Tibial nerve (tissue), 4 donors: ENCODE results near the gene ARR3. TPM values are rescaled to one million over a fixed set of nuclear protein-coding genes. Genes with fewer than 3 reads are reported as not detected.

ENCODE experiments used
- DNase-seq, 2 donors: peaks; one replicate each; pipeline ENCODE4 v3.0.0-alpha.2; 2019; ENCODE audit warnings: low spot score in 2 of 2
- H3K27ac ChIP-seq, 4 donors: fragments of 200-600 bp; sonication (generic) in 3 of 4; one replicate each; pipeline ENCODE4 v1.5.1; 2017 to 2019; ENCODE audit warnings: mild to moderate bottlenecking in 1 of 4
- H3K27me3 ChIP-seq, 2 donors: fragments of 200-600 bp; sonication (generic) in 1 of 2; one replicate each; pipeline versions ENCODE4 v1.5.1 to v1.6.0; 2017 to 2019
- H3K36me3 ChIP-seq, 3 donors: fragments of 200-600 bp; sonication (generic); one replicate each; pipeline ENCODE4 v1.5.1; 2018 to 2019
- H3K4me1 ChIP-seq, 4 donors: fragments of 200-600 bp; sonication (generic) in 3 of 4; one replicate each; pipeline ENCODE4 v1.5.1; 2017 to 2019
- H3K4me3 ChIP-seq, 4 donors: fragments of 200-600 bp; sonication (generic) in 3 of 4; one replicate each; pipeline ENCODE4 v1.5.1; 2017 to 2019; ENCODE audit warnings: mild to moderate bottlenecking in 1 of 4, moderate library complexity in 1 of 4
- H3K9me3 ChIP-seq, 4 donors: fragments of 200-600 bp; sonication (generic) in 3 of 4; one replicate each; pipeline ENCODE4 v1.5.1; 2017 to 2019
- EP300 ChIP-seq, 2 donors: sonication (generic); formaldehyde crosslinking; IDR thresholded peaks; one replicate each; pipeline ENCODE4 v1.6.1; 2017; ENCODE audit warnings: antibody characterized with exemption in 2 of 2, mild to moderate bottlenecking in 1 of 2
- POLR2A ChIP-seq, 2 donors: fragments of 450-650 bp; IDR thresholded peaks; one replicate each; pipeline ENCODE4 v1.6.1; 2017; ENCODE audit warnings: antibody characterized with exemption in 2 of 2, mild to moderate bottlenecking in 2 of 2, moderate library complexity in 2 of 2
- WGBS, 2 donors: methylation state at CpG; one replicate each; pipeline ENCODE4 v1.1.5; 2018; 5-methylcytosine and 5-hydroxymethylcytosine counted together
- total RNA-seq, 4 donors: library from RNA; depleted of rRNA; stranded (reverse); fragments of >200 nt; gene quantifications; one replicate each; pipeline ENCODE4 v1.1.0, GENCODE V29; 2016
- TF ChIP-seq, protein P1 (sequence below), 5 experiments: fragments of 200-600 bp in 3 of 5; fragments of 450-650 bp in 2 of 5; sonication (generic) in 3 of 5; IDR thresholded peaks; one replicate each; pipeline ENCODE4 v1.5.1; 2016 to 2019; ENCODE audit warnings: antibody characterized with exemption in 5 of 5, mild to moderate bottlenecking in 3 of 5, moderate library complexity in 2 of 5

ARR3 gene
- total RNA-seq, 4 donors from 2014 or later: not detected

DNA sequence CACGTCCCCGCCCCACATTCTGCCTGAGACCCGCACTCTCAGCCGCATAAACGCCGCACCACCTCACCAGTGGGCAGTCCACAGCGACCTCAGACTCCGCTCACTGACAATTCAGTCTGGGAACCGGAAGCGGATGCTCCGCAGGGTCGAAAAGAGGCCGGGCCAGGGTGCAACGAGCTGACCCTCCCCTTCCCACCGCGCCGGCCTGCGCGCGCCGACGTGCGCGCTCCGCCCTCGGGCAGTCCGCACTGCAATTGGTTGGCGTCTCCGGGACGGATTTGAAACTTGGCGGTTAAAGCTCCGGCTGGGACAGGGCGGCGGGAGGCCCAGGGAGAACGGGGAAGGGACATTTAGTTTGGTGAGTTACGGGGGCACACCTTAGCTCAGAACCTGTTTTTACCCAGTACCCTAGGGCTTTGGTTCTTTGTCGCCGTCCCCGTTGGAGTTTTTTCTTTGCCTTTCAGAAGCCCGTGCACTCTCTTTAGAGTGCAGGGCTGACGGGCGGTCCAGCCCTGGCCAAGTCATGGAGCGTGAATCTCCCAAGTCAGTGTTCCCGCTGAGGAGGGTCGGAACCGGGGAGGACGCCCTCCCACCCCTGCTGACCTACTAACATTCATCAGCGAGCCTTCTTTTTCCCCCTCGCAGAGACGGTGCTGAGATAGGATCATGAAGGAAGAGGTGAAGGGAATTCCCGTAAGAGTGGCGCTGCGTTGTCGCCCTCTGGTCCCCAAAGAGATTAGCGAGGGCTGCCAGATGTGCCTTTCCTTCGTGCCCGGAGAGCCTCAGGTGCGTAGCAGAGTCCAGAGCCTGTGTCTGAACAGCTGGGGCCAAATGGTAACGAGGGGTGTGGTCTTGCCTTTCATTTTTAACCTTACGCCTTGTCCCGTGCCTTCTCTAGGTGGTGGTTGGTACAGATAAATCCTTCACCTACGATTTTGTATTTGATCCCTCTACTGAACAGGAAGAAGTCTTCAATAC, 21.9 kb downstream of the ARR3 start, which contains the start of the genes KIF4A and PDZD11:
Gene KIF4A (plus strand): TSS at position 312 of the 978 bp plus-strand sequence. CDS start 355 bp downstream, at position 667.
Gene PDZD11 (minus strand): TSS at position 135 of the 978 bp plus-strand sequence. CDS start 586 bp downstream, outside the sequence.
- peak in 1 of 2 donors; percentile 25 for TF ChIP-seq EP300 (IDR thresholded peaks at IDR 0.05)
- TF ChIP-seq, protein P1, sequence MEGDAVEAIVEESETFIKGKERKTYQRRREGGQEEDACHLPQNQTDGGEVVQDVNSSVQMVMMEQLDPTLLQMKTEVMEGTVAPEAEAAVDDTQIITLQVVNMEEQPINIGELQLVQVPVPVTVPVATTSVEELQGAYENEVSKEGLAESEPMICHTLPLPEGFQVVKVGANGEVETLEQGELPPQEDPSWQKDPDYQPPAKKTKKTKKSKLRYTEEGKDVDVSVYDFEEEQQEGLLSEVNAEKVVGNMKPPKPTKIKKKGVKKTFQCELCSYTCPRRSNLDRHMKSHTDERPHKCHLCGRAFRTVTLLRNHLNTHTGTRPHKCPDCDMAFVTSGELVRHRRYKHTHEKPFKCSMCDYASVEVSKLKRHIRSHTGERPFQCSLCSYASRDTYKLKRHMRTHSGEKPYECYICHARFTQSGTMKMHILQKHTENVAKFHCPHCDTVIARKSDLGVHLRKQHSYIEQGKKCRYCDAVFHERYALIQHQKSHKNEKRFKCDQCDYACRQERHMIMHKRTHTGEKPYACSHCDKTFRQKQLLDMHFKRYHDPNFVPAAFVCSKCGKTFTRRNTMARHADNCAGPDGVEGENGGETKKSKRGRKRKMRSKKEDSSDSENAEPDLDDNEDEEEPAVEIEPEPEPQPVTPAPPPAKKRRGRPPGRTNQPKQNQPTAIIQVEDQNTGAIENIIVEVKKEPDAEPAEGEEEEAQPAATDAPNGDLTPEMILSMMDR (IDR thresholded peaks at IDR 0.05): no peak
- TF ChIP-seq POLR2A (IDR thresholded peaks at IDR 0.05): no peak
- Histone ChIP-seq H3K27me3 (no peaks in the 10 kb centered on the region), H3K27ac (peak within 1 kb of the TSS in 3 of 4 donors; percentile 67 to 85 (median 78)), H3K9me3 (no peaks in the 10 kb centered on the region), H3K36me3 (peaks cover 0 to 30% (median 0%) of the 10 kb centered on the region in 3 donors), H3K4me3 (peak within 1 kb of the TSS; percentile 24 to 60 (median 45)), H3K4me1 (peaks cover 0 to 11% (median 5%) of the 10 kb centered on the region in 4 donors)
- peak; percentile 24 to 52 for DNase-seq
- 1 to 42% methylated on average over 29 to 62 of the region's 62 CpGs for WGBS, 2 donors

DNA sequence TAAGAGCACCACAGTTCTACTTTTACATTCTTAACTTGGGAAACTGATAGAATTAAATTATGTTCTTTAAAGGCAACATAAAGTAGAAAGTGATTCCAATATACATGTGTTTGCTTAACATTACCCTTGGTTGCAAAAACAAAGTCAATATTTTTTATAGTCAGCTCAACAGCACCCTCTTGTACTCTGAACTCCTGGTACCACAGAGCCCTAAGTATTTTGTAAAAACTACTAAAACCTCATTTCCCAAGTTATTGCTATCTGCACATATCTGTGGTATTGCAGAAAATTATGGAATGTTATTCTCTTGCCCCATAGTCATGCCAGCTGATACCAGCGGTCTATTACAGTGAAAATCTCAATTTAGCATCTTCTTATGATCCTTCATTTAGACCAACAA, 24.7 kb downstream of the ARR3 start:
- WGBS, 2 donors: 0% methylated on average over 1 of the region's 1 CpG
- no peaks in the 10 kb centered on the region for H3K27me3 ChIP-seq
- no peak overlapping the region for H3K27ac ChIP-seq
- peaks cover 0 to 3% (median 0%) of the 10 kb centered on the region in 3 donors for H3K36me3 ChIP-seq
- no peak overlapping the region for H3K4me3 ChIP-seq
- peaks cover 0 to 11% (median 5%) of the 10 kb centered on the region in 4 donors for H3K4me1 ChIP-seq
- H3K9me3 ChIP-seq: no peaks in the 10 kb centered on the region
- no peak for DNase-seq
- no peak for TF ChIP-seq POLR2A (IDR thresholded peaks at IDR 0.05)
- TF ChIP-seq, protein P1 (IDR thresholded peaks at IDR 0.05): no peak
- TF ChIP-seq EP300 (IDR thresholded peaks at IDR 0.05): no peak

DNA sequence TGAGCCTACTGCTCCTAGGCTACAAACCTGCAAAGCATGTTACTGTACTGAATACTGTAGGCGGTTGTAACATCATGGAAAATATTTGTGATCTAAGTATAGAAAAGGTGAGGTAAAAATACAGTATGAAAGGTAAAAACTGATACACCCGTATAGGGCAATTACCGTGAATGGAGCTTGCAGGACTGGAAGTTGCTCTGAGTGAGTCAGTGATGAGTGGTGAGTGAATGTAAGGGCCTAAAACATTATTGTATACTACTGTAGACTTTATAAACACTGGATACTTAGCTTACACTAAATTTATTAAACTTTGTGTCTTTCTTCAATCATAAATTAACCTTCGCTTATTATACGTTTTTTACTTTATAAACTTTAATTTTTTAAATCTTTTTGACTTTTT, 25.5 kb downstream of the ARR3 start:
- no peak for DNase-seq
- TF ChIP-seq EP300 (IDR thresholded peaks at IDR 0.05) (no peak), POLR2A (IDR thresholded peaks at IDR 0.05) (no peak)
- TF ChIP-seq, protein P1 (IDR thresholded peaks at IDR 0.05): no peak
- Histone ChIP-seq H3K27ac (no peak overlapping the region), H3K36me3 (no peaks in the 10 kb centered on the region), H3K4me1 (peaks cover 0 to 11% (median 5%) of the 10 kb centered on the region in 4 donors), H3K27me3 (no peaks in the 10 kb centered on the region), H3K4me3 (no peak overlapping the region), H3K9me3 (no peaks in the 10 kb centered on the region)
- 83 to 93% methylated on average over 5 of the region's 5 CpGs for WGBS, 2 donors

DNA sequence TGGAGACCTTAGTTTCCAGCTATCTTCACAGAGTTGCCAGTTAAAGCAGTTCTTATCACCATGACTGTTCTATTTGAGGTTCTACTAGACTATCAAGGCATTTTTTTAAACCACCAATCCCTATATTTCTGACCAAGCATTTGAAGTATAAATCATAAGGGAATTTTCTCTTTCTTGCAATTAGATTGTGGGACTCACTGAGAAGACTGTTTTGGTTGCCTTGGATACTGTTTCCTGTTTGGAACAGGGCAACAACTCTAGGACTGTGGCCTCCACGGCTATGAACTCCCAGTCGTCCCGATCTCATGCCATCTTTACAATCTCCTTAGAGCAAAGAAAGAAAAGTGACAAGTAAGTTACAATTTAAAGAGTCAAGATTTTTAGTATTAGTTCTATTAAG, 33.6 kb downstream of the ARR3 start:
- DNase-seq: no peak
- TF ChIP-seq POLR2A (IDR thresholded peaks at IDR 0.05) (no peak), EP300 (IDR thresholded peaks at IDR 0.05) (no peak)
- TF ChIP-seq, protein P1 (IDR thresholded peaks at IDR 0.05): no peak
- no peaks in the 10 kb centered on the region for H3K9me3 ChIP-seq
- WGBS, 2 donors: 24 to 58% methylated on average over 3 of the region's 3 CpGs
- H3K36me3 ChIP-seq: no peaks in the 10 kb centered on the region
- no peak overlapping the region for H3K27ac ChIP-seq
- H3K4me3 ChIP-seq: no peak overlapping the region
- H3K4me1 ChIP-seq: no peaks in the 10 kb centered on the region
- no peaks in the 10 kb centered on the region for H3K27me3 ChIP-seq

DNA sequence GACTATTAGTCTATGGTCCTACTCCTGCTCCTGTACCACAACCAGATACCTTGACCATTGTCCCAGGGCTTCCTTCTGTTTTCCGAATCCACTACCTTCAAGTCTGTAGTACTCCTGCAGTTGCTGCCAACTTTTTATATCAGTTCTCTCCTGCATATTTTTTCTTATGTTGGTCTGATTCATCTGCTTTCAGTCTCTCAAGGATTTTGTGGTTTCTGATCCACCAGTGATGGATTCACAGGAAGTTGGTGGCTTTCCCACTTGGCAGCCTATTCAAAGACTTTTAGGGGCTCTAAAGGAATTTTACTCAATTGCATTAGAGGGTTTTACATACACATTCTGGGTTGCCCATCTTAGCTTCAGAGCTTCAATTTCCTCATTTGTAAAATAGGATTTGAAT, 45.4 kb downstream of the ARR3 start:
- no peaks in the 10 kb centered on the region for H3K4me1 ChIP-seq
- H3K4me3 ChIP-seq: no peak overlapping the region
- H3K27me3 ChIP-seq: no peaks in the 10 kb centered on the region
- whole genome bisulfite sequencing, 2 donors: 89 to 94% methylated on average over 1 of the region's 1 CpG
- TF ChIP-seq EP300 (IDR thresholded peaks at IDR 0.05) (no peak), POLR2A (IDR thresholded peaks at IDR 0.05) (no peak)
- TF ChIP-seq, protein P1 (IDR thresholded peaks at IDR 0.05): no peak
- no peak for DNase-seq
- H3K9me3 ChIP-seq: no peaks in the 10 kb centered on the region
- H3K36me3 ChIP-seq: no peaks in the 10 kb centered on the region
- H3K27ac ChIP-seq: no peak overlapping the region
